Skeletal muscle tissue (tissue), 4 donors: Measurements from ENCODE around the gene PPP4R4. TPM values are rescaled to one million over a fixed set of nuclear protein-coding genes. Genes with fewer than 3 reads are reported as not detected.

Experiments used
- H3K27ac ChIP-seq: one replicate; pipeline ENCODE4 v1.7.0; 2013; ENCODE audit warnings: mild to moderate bottlenecking, low read depth, low read length, inconsistent platforms
- H3K27me3 ChIP-seq, 3 donors: one replicate each; pipeline ENCODE4 v1.7.0; 2013; ENCODE audit warnings: low read length in 3 of 3; ENCODE audit not compliant: control insufficient read depth in 3 of 3, insufficient read depth in 3 of 3
- H3K36me3 ChIP-seq, 3 donors: one replicate each; pipeline ENCODE4 v1.7.0; 2013; ENCODE audit warnings: low read length in 3 of 3; ENCODE audit not compliant: control insufficient read depth in 3 of 3, insufficient read depth in 3 of 3
- H3K4me1 ChIP-seq, 3 donors: one replicate each; pipeline ENCODE4 v1.7.0; 2013; ENCODE audit warnings: low read length in 3 of 3, mild to moderate bottlenecking in 3 of 3; ENCODE audit not compliant: control insufficient read depth in 3 of 3, insufficient read depth in 3 of 3
- H3K4me3 ChIP-seq, 3 donors: one replicate each; pipeline ENCODE4 v1.7.0; 2013; ENCODE audit warnings: low read length in 3 of 3
- H3K9ac ChIP-seq, 3 donors: one replicate each; pipeline ENCODE4 v1.7.0; 2013; ENCODE audit warnings: low read length in 3 of 3, mild to moderate bottlenecking in 3 of 3, moderate library complexity in 2 of 3, low read depth in 1 of 3
- H3K9me3 ChIP-seq, 3 donors: one replicate each; pipeline ENCODE4 v1.7.0; 2013; ENCODE audit warnings: low read length in 3 of 3; ENCODE audit not compliant: control insufficient read depth in 3 of 3
- total RNA-seq: library from RNA; depleted of rRNA; stranded (reverse); fragments of >200 nt; gene quantifications from one replicate; pipeline ENCODE4 v1.2.3, GENCODE V29; 2014
- donor health status: Osteomylitis.

PPP4R4 gene
- total RNA-seq, 1 donor from 2014 or later: 0.52 TPM

DNA sequence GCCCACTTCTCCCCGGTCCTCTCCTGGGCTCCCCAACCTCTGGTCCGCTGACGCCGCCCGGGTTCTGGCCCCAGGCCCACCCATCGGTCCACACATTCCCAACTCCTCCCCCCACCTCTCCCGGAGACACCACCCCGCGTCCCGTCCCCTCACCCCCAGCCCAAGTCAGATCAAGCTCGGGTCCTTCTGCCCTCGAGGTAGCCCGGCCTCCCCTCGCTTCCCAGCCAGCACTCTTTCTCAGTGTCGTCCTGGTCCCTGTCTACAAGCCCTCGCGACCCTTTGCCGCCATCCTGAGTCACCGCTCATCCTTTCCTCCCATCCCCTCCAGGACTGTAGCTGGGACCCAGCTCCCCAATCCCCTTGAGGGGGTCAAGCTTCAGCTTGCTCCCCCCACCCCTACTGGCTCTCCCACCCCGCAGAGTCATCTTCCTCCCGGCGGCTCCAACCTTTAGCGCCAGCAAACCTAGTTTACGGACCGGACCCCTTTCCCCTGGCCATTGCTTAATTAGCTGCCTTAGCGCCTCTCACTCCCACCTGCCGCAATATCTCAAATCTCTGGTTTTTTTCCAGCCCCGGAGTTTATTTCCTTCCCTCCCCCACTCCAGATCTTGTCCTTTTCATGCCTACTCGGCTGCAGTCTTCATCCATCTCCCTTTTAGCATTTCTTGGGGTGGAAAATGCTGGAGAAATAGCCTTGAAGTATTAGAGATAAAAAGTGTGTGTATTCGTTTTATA, 1.1 kb downstream of the PPP4R4 start:
- peak overlapping the region in 1 of 3 donors; percentile 60 for H3K4me3 ChIP-seq

GRCh38 chr14:94175747-94176146, 1.6 kb downstream of the PPP4R4 start:
- peaks cover 6 to 20% (median 10%) of the 10 kb centered on the region in 3 donors for H3K27me3 ChIP-seq
- H3K36me3 ChIP-seq: no peaks in the 10 kb centered on the region
- H3K27ac ChIP-seq: no peak overlapping the region
- H3K9ac ChIP-seq: no peak overlapping the region
- H3K9me3 ChIP-seq: no peaks in the 10 kb centered on the region
- H3K4me1 ChIP-seq: peaks cover 9 to 18% (median 12%) of the 10 kb centered on the region in 3 donors
- peak overlapping the region in 1 of 3 donors; percentile 60 for H3K4me3 ChIP-seq

More for the DNA sequence above, 1.1 kb downstream of the PPP4R4 start:
- Histone ChIP-seq H3K4me1 (peaks cover 9 to 19% (median 12%) of the 10 kb centered on the region in 3 donors), H3K9ac (no peak overlapping the region), H3K36me3 (no peaks in the 10 kb centered on the region), H3K9me3 (no peaks in the 10 kb centered on the region), H3K27me3 (peaks cover 6 to 20% (median 10%) of the 10 kb centered on the region in 3 donors), H3K27ac (no peak overlapping the region)

DNA sequence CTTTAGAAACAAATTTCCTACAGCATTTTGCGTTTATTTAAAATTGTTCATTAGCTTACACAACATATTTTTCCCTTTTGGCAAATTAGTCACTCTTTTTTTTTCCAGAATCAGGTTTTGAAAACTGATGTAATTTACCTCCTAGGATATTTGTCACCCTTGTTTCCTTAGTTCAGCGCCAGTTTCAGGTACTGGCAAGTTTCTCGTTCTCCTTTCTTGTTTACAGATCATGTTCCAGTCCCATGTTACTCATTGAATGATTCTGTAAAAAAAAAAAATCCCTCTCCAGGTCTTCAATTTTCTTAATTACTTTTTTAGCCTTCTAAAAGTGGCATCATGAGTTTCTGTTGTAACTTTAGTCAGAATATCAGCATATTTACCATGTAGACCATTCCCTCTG, 2.7 kb downstream of the PPP4R4 start:
- no peak overlapping the region for H3K4me3 ChIP-seq
- H3K27ac ChIP-seq: no peak overlapping the region
- peaks cover 3 to 11% (median 6%) of the 10 kb centered on the region in 3 donors for H3K4me1 ChIP-seq
- H3K9ac ChIP-seq: no peak overlapping the region
- H3K9me3 ChIP-seq: no peaks in the 10 kb centered on the region
- no peaks in the 10 kb centered on the region for H3K36me3 ChIP-seq
- H3K27me3 ChIP-seq: peaks cover 6 to 20% (median 10%) of the 10 kb centered on the region in 3 donors

- Histone ChIP-seq H3K9ac (no peak overlapping the region), H3K9me3 (no peaks in the 10 kb centered on the region), H3K4me3 (no peak overlapping the region), H3K4me1 (peaks cover 3 to 11% (median 3%) of the 10 kb centered on the region in 3 donors), H3K27ac (no peak overlapping the region), H3K36me3 (no peaks in the 10 kb centered on the region), H3K27me3 (peaks cover 6 to 20% (median 10%) of the 10 kb centered on the region in 3 donors)
Measured at GRCh38 chr14:94177806-94178205, 3.7 kb downstream of the PPP4R4 start.

DNA sequence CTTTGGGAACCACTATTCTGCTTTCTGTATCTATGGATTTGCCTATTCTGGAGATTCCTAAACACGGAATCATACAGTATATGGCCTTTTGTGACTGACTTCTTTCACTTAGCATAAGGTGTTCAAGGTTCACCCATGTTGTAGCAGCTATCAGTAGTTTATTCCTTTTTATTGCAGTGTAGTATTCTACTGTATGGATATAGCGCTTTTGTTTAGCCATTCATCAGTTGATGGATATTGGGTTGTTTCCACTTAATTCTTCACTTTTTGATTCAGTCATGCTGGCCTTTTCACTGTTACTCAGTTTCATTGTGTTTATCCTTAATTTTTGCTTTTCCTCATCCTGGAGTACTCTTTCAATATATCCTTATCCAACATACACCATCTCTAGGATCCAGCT, 5.1 kb downstream of the PPP4R4 start:
- Histone ChIP-seq H3K4me1 (peaks cover 3 to 5% (median 3%) of the 10 kb centered on the region in 3 donors), H3K9ac (no peak overlapping the region), H3K36me3 (no peaks in the 10 kb centered on the region), H3K4me3 (no peak overlapping the region), H3K9me3 (no peaks in the 10 kb centered on the region), H3K27ac (no peak overlapping the region), H3K27me3 (peaks cover 6 to 20% (median 10%) of the 10 kb centered on the region in 3 donors)

DNA sequence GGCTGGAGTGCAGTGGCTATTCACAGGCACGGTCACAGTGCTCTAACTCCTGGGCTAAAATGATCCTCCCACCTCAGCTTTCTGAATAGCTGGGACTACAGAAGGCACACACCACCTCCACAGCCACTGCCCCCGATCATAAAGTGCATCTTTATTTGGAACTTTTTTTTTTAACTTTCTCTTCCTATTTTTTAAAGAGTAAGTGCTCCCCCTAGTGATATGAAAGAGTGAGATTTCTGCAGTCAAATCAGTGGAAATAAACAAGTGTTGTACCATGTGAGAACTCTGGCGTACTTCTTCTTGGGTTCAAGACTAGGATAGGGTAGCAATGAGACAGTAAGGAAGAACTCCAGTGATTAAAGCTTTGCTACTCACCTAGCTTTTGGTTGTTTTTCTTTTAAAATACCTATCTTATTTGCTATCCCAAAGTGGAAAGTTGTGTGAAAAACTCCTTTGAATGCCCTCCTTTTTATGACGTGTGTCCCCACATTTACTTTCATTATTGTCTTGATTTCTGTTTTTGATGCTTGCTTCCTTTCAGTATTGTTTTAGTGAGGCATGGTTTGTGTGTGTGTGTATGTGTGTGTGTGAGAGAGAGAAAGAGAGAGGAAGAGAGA, 6.6 kb downstream of the PPP4R4 start:
- no peak overlapping the region for H3K4me3 ChIP-seq
- H3K9me3 ChIP-seq: no peaks in the 10 kb centered on the region
- no peaks in the 10 kb centered on the region for H3K36me3 ChIP-seq
- H3K27me3 ChIP-seq: peaks cover 3 to 11% (median 7%) of the 10 kb centered on the region in 3 donors
- no peak overlapping the region for H3K27ac ChIP-seq
- no peak overlapping the region for H3K9ac ChIP-seq
- H3K4me1 ChIP-seq: no peaks in the 10 kb centered on the region

DNA sequence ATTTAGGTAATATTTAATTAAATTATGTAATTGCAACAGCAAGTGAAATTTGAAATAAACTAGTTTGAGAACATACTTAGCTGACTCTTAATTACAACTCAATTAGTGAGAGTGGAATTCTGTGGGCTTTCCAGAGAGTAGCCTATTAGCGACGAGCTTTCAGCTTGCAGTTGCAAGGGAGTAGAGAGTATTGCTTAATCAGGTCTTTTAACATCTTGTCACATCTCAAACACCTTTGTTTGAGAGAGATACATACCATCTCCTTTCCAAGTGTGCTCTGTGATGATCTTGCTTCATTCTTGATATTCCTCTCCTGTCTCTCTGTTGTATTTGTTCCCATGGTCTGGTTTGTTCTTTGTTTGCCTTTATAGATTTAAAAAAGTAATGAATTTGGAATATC, 7.7 kb downstream of the PPP4R4 start:
- Histone ChIP-seq H3K9ac (no peak overlapping the region), H3K27ac (no peak overlapping the region), H3K4me1 (no peaks in the 10 kb centered on the region), H3K36me3 (no peaks in the 10 kb centered on the region), H3K27me3 (peaks cover 3 to 6% (median 4%) of the 10 kb centered on the region in 3 donors), H3K9me3 (no peaks in the 10 kb centered on the region), H3K4me3 (no peak overlapping the region)

- H3K27me3 ChIP-seq: no peaks in the 10 kb centered on the region
Measured at GRCh38 chr14:94192536-94192935, 18.4 kb downstream of the PPP4R4 start.

DNA sequence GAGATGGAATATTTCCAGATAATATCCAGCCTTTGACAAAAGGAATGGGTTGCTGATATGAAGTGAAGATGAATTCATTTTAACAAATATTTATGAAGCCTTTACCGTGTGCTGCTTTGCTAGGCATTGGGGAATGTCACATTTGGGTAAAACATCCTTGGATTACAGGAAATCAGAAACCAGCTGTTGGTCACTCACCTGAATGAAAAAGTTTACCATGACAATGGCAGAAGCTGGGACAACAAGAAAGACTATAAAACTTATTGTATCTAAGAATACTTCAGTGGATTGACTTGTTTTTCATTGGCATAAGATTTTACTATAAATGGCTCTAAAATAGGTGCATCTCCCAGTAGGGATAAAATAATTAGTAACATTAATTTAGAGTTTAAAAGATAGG, 19.7 kb downstream of the PPP4R4 start:
- no peak overlapping the region for H3K9ac ChIP-seq
- no peaks in the 10 kb centered on the region for H3K27me3 ChIP-seq
- no peaks in the 10 kb centered on the region for H3K4me1 ChIP-seq
- H3K27ac ChIP-seq: no peak overlapping the region
- no peaks in the 10 kb centered on the region for H3K36me3 ChIP-seq
- no peak overlapping the region for H3K4me3 ChIP-seq
- H3K9me3 ChIP-seq: no peaks in the 10 kb centered on the region

More at GRCh38 chr14:94192536-94192935, 18.4 kb downstream of the PPP4R4 start:
- Histone ChIP-seq H3K36me3 (no peaks in the 10 kb centered on the region), H3K4me3 (no peak overlapping the region), H3K27ac (no peak overlapping the region), H3K9me3 (no peaks in the 10 kb centered on the region), H3K9ac (no peak overlapping the region), H3K4me1 (no peaks in the 10 kb centered on the region)

DNA sequence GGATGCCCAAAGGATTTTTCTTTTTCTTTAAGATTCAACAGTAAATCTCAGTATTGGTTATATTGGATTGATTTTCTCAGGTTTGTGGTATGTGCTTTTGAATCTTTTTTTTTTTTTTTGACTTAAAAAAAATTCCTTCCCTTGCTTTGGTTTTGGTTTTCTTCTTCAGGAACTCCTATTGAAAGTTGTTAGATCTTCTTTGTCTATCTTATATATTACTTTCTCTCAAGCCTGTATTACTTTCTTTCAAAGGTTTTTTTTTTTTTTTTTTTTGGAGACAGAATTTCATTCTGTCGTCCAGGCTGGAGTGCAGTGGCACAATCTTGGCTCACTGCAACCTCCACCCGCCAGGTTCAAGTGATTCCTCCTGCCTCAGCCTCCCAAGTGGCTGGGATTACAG, 21.9 kb downstream of the PPP4R4 start:
- H3K27me3 ChIP-seq: no peaks in the 10 kb centered on the region
- no peaks in the 10 kb centered on the region for H3K36me3 ChIP-seq
- H3K4me1 ChIP-seq: no peaks in the 10 kb centered on the region
- H3K27ac ChIP-seq: no peak overlapping the region
- no peak overlapping the region for H3K4me3 ChIP-seq
- H3K9me3 ChIP-seq: peaks cover 0 to 3% (median 0%) of the 10 kb centered on the region in 3 donors
- no peak overlapping the region for H3K9ac ChIP-seq
